Panc1 (cell line): ENCODE data around the gene RAB4B. TPM values are rescaled to one million over a fixed set of nuclear protein-coding genes. Genes with fewer than 3 reads are reported as not detected.
"Not testable (repeated sequence)": the region's sequence is repeated elsewhere in the genome, so short reads cannot be mapped to it uniquely, and the experiment has no call there.

Experiments used
- ATAC-seq: fragments of 200-7000 bp; cut with Tn5 transposase; 2 replicates; pipeline ENCODE4 v1.9.1; 2020; ENCODE audit warnings: mild to moderate bottlenecking, moderate library complexity
- BruUV-seq: library from RNA; stranded (reverse); fragments of 400-500 nt; replicated peaks from 2 replicates; lab custom pipeline; 2021; lab: Mats Ljungman, UMichigan
- CTCF ChIA-PET: fragments of 300-600 bp; sonication (Branson Sonifier 250); formaldehyde crosslinking; loops from one replicate; lab custom pipeline; 2022; ENCODE audit warnings: antibody characterized with exemption; lab: Charles Lee
- POLR2A ChIA-PET: fragments of 300-600 bp; sonication (Branson Sonifier 250); formaldehyde crosslinking; loops from one replicate; lab custom pipeline; 2022; ENCODE audit warnings: antibody characterized with exemption; lab: Charles Lee
- DNase-seq: peaks from one replicate; pipeline ENCODE4 v3.0.0-alpha.2; 2010; ENCODE audit warnings: low read depth, low spot score
- H3K27ac ChIP-seq: 2 replicates; pipeline ENCODE4 v1.5.1; 2011; ENCODE audit warnings: mild to moderate bottlenecking, low read length, inconsistent platforms
- H3K27me3 ChIP-seq: fragments of 200-500 bp; sonication (Bioruptor generic); 2 replicates; pipeline ENCODE4 v1.6.0; 2014; ENCODE audit warnings: low read length, inconsistent platforms; ENCODE audit not compliant: control insufficient read depth, insufficient read depth
- H3K36me3 ChIP-seq: fragments of 200-500 bp; sonication (Bioruptor generic); 2 replicates; pipeline ENCODE4 v1.5.1; 2014; ENCODE audit warnings: inconsistent platforms, mild to moderate bottlenecking, low read length, moderate library complexity; ENCODE audit not compliant: control insufficient read depth, insufficient read depth
- H3K4me1 ChIP-seq: 2 replicates; pipeline ENCODE4 v1.5.1; 2011; ENCODE audit warnings: inconsistent platforms, mild to moderate bottlenecking, low read length, moderate library complexity; ENCODE audit not compliant: control insufficient read depth, insufficient read depth
- H3K4me3 ChIP-seq, 2 experiments: 2 replicates each; pipeline ENCODE4 v1.5.1; 2011 to 2012; ENCODE audit warnings: low read depth in 2 of 2, low read length in 2 of 2, mild to moderate bottlenecking in 2 of 2, inconsistent platforms in 1 of 2, moderate library complexity in 1 of 2
- H3K9me3 ChIP-seq: fragments of 200-500 bp; sonication (Bioruptor generic); 2 replicates; pipeline ENCODE4 v1.5.1; 2014; ENCODE audit warnings: low read depth, mild to moderate bottlenecking, inconsistent platforms, low read length, moderate library complexity; ENCODE audit not compliant: control insufficient read depth, insufficient read depth
- CTCF ChIP-seq: fragments of 450-650 bp; IDR thresholded peaks from 2 replicates; pipeline ENCODE4 v1.5.1; 2017; ENCODE audit warnings: mild to moderate bottlenecking
- POLR2AphosphoS5 ChIP-seq: IDR thresholded peaks from 2 replicates; pipeline ENCODE4 v1.6.1; 2012; ENCODE audit warnings: mild to moderate bottlenecking, low read depth, low read length, moderate library complexity
- REST ChIP-seq, 2 experiments: IDR thresholded peaks; 2 replicates each; pipeline ENCODE4 v1.6.1; 2011 to 2012; ENCODE audit warnings: low read depth in 2 of 2, control low read depth in 1 of 2, low read length in 1 of 2, mild to moderate bottlenecking in 1 of 2, moderate library complexity in 1 of 2; ENCODE audit not compliant: insufficient read depth in 1 of 2
- SIN3A ChIP-seq: IDR thresholded peaks from 2 replicates; pipeline ENCODE4 v1.6.1; 2012; ENCODE audit warnings: low read depth, mild to moderate bottlenecking, low read length, moderate library complexity, borderline replicate concordance; ENCODE audit not compliant: insufficient read depth
- TCF7L2 ChIP-seq: IDR thresholded peaks from 2 replicates; pipeline ENCODE4 v1.6.1; 2011; ENCODE audit warnings: mild to moderate bottlenecking, low read depth, low read length, inconsistent platforms
- in situ Hi-C: cut with HindIII; loops from 2 replicates; pipeline ENCODE4 v1.10.0; 2016; ENCODE audit warnings: low sequenced_read_pairs, low pct_unique_long_range_greater_than_20kb
- intact Hi-C: fragments of 100-400 bp; cut with micrococcal nuclease; formaldehyde crosslinking; loops from one replicate; pipeline ENCODE4 v1.10.0; 2022; ENCODE audit not compliant: unreplicated experiment
- total RNA-seq: library from RNA; stranded (reverse); gene quantifications from one replicate; pipeline ENCODE4 v1.2.1, GENCODE V29; 2021; ENCODE audit not compliant: unreplicated experiment

Gene RAB4B
- total RNA-seq, 1 experiment from 2014 or later, result 24.8 TPM

GRCh38 chr19:40763526-40763925 lies 14.5 kb upstream of the RAB4B start:
- ChIA-PET POLR2A (no interaction called here), CTCF (no interaction called here)
- no peaks in the 10 kb centered on the region for H3K27me3 ChIP-seq
- intact Hi-C loops (no loop called here), in situ Hi-C loops (no loop called here)
- no peak for DNase-seq
- no peak for ATAC-seq
- no peaks in the 10 kb centered on the region for H3K4me1 ChIP-seq
- no peaks in the 10 kb centered on the region for H3K9me3 ChIP-seq
- H3K27ac ChIP-seq, result no peak overlapping the region
- no peak for TF ChIP-seq POLR2AphosphoS5
- no peak for TF ChIP-seq SIN3A
- TF ChIP-seq REST (IDR thresholded peaks at IDR 0.05; ENCODE audit: insufficient read depth in 1 of 2, low read depth in 2 of 2, low read length in 1 of 2), result no peak
- TF ChIP-seq TCF7L2, result no peak
- TF ChIP-seq CTCF, result no peak
- peaks cover 17% of the 10 kb centered on the region for H3K36me3 ChIP-seq
- H3K4me3 ChIP-seq, result no peak overlapping the region
- no TSS peak for BruUV-seq

GRCh38 chr19:40763963-40764362 lies 14.1 kb upstream of the RAB4B start:
- Histone ChIP-seq H3K4me3 (no peak overlapping the region), H3K27ac (no peak overlapping the region), H3K4me1 (no peaks in the 10 kb centered on the region), H3K9me3 (no peaks in the 10 kb centered on the region), H3K36me3 (peaks cover 17% of the 10 kb centered on the region), H3K27me3 (no peaks in the 10 kb centered on the region)
- POLR2A ChIA-PET, result no interaction called here
- no TSS peak for BruUV-seq
- DNase-seq (no peak), ATAC-seq (no peak)
- TF ChIP-seq SIN3A (no peak), REST (IDR thresholded peaks at IDR 0.05; ENCODE audit: insufficient read depth in 1 of 2, low read depth in 2 of 2, low read length in 1 of 2) (no peak), CTCF (no peak), TCF7L2 (no peak), POLR2AphosphoS5 (no peak)
- intact Hi-C loops (no loop called here), in situ Hi-C loops (no loop called here)
- CTCF ChIA-PET, result no interaction called here

GRCh38 chr19:40766385-40766784 lies 11.7 kb upstream of the RAB4B start:
- ATAC-seq, H3K4me1 ChIP-seq, DNase-seq, H3K36me3 ChIP-seq, in situ Hi-C loops, H3K27me3 ChIP-seq, H3K27ac ChIP-seq, intact Hi-C loops, H3K4me3 ChIP-seq, BruUV-seq, CTCF ChIA-PET, H3K9me3 ChIP-seq, POLR2A ChIA-PET: not testable (repeated sequence)
